Measurements from ENCODE around the gene MNAT1. TPM values are rescaled to one million over a fixed set of nuclear protein-coding genes. Genes with fewer than 3 reads are reported as not detected.

Gene MNAT1
- total RNA-seq, 4 donors from 2014 or later: 32.5 to 71.4 (median 47.7) TPM

DNA sequence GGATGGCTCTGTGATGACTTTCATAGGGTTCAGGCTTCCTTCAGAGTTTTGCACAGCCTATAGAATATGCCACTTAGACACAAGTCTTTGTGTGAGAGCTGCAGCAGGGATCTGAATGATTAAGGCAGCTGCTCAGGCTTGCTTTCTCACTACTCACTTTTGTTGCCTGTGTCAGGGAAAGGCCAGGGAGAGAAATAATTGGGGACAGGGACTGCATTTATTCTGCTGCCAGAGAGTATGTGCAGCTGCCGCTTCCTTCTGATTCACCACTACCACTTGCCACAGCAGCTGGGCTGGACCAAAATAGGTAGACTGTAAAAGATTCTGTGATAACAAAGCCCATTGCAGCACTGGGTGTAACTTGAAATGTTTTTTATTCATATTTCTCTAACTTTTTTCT lies 196.7 kb downstream of the MNAT1 start:
- TF ChIP-seq, protein P1, sequence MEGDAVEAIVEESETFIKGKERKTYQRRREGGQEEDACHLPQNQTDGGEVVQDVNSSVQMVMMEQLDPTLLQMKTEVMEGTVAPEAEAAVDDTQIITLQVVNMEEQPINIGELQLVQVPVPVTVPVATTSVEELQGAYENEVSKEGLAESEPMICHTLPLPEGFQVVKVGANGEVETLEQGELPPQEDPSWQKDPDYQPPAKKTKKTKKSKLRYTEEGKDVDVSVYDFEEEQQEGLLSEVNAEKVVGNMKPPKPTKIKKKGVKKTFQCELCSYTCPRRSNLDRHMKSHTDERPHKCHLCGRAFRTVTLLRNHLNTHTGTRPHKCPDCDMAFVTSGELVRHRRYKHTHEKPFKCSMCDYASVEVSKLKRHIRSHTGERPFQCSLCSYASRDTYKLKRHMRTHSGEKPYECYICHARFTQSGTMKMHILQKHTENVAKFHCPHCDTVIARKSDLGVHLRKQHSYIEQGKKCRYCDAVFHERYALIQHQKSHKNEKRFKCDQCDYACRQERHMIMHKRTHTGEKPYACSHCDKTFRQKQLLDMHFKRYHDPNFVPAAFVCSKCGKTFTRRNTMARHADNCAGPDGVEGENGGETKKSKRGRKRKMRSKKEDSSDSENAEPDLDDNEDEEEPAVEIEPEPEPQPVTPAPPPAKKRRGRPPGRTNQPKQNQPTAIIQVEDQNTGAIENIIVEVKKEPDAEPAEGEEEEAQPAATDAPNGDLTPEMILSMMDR (IDR thresholded peaks at IDR 0.05; ENCODE audit: low read depth): no peak

DNA sequence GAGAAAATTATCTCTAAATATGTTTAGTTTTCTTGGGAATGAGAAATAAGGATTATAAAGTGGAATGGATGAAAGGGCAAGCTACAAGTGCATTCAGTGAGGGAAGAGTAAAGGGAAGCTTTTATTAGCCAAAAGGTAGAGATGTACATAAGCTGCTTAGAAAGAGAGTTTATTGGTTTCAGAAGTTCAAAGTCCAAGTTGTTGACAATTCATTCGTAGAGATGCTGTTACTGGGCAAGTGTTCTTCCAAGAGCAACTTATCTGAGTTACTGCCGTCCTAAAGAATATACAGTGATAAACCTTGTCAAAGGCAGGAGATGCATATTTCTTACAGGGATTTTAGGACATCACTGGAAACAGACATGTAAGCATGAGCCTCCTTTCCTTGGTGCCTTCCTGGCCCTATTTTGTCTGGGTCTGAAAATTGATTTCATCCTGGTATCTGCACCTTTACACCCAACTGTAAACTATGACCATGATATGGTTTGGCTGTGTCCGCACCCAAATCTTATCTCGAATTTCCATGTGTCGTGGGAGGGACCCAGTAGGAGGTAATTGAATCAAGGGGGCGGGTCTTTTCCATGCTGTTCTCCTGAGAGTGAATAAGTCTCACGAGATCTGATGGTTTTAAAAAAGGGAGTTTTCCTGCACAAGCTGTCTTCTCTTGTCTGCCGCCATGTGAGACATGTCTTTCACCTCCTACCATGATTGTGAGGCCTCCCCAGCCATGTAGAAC lies 199.5 kb downstream of the MNAT1 start:
- TF ChIP-seq, protein P1 (IDR thresholded peaks at IDR 0.05; ENCODE audit: low read depth): no peak

DNA sequence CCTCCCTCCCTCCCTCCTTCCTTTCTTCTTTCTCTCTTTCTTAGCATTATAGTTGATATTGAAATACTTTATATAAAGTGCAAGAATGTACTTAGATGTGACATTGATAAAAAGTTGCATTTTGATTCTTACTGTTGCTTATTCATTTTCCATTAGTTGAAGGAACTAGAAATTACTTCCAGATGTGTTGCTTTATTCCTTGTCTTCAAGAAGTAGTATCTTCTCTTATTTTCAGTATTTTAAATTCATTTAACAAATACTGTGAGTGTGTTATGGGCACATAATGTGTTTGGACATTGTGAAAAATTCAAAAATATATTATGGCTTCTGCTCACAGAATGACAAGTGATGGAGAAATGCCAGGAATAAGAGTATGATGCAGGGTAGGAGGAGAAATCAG lies 200.8 kb downstream of the MNAT1 start:
- TF ChIP-seq, protein P1 (IDR thresholded peaks at IDR 0.05; ENCODE audit: low read depth): no peak

DNA sequence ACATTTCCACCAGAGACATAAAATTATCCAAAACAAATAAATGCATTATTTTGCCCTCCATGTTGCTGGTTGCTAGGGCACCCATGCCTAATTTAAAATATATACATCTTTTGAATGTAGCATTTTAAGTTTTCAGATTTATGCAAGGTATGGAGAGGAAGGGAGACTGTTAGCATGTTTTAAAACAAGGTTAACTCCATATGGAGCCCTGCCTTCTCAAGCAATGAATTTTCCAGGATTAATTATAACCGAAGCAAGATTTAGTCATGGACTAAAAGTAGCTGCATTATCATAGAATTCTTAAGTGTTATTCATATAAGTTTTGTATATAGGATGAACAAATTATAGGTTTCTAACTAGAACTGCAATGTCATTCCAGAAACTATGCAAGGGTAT lies 209.1 kb downstream of the MNAT1 start:
- TF ChIP-seq, protein P1 (IDR thresholded peaks at IDR 0.05; ENCODE audit: low read depth): no peak

DNA sequence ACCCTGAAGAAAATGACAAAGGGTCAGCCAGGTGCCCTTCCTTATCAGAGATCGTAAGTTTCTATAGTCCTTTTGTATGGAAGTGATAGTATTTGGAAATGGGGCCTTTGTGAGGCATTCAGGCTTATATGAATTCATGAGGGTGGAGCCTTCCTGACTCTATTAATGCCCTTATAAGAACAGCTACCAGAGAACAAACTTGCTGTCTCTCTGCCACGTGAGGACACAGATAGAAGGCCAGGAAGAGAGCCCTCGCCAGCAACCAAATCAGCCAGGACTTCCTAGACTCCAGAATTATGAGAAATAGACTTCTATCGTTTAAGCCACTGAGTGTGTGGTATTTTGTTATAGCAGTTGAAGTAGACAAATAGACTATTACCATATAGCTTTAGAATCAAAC lies 209.6 kb downstream of the MNAT1 start:
- TF ChIP-seq, protein P1 (IDR thresholded peaks at IDR 0.05; ENCODE audit: low read depth): no peak

DNA sequence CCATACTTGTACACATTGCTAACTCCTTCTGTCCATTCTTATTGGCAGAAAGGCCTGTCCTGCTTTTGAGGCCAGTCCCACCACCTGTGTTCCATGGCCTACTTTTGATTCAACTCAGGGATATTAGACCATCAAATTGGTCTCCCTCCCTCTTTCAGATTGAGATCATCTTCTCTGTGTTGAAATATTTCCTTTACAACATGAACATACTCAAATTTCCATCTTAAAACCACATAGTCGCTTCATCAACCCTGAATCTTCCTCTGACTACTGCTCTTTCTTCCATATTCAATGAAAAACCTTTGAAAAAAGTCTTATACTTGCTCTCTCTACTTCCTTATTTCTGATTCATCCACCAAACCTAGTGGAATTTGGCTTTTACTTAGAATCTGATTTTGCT lies 211.4 kb downstream of the MNAT1 start:
- TF ChIP-seq, protein P1 (IDR thresholded peaks at IDR 0.05; ENCODE audit: low read depth): no peak

DNA sequence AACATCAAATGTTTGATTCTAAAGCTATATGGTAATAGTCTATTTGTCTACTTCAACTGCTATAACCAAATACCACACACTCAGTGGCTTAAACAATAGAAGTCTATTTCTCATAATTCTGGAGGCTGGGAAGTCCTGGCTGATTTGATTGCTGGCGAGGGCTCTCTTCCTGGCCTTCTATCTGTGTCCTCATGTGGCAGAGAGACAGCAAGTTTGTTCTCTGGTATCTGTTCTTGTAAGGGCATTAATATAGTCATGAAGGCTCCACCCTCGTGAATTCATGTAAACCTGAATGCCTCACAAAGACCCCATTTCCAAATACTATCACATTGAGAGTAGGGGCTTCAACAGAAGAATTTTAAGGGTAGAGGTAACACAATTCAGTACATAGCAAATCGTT lies 212.2 kb downstream of the MNAT1 start:
- TF ChIP-seq, protein P1 (IDR thresholded peaks at IDR 0.05; ENCODE audit: low read depth): no peak
